ENCODE measurements around the gene LEO1. TPM values are rescaled to one million over a fixed set of nuclear protein-coding genes. Genes with fewer than 3 reads are reported as not detected.

The LEO1 gene
- total and polyA plus RNA-seq, 4 donors, result 11.3 to 23.3 (median 13.9) TPM

DNA sequence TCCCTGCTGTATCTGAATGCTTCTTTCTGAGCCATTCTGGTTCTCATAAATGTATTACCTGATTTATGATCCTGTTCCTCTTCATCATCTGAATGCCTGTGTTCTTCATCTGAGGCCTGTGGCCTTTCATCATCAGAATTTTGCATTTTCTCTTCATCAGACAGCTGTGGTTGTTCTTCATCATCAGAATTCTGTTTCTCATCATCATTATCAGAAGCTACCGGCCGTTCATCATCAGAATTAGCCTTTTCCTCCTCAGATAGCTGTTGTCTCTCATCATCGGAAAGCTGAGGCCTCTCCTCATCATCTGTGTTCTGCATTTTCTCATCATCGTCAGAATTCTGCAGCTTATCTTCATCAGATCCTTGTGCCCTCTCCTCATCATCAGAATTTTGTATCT, 5.9 kb downstream of the LEO1 start:
- Histone ChIP-seq H3K9ac (ENCODE audit: low read depth in 1 of 2, low read length in 2 of 2) (no peak overlapping the region), H3K27ac (ENCODE audit: low read depth in 1 of 2, low read length in 2 of 2) (no peak overlapping the region), H3K9me3 (ENCODE audit: control insufficient read depth in 4 of 4, low read length in 3 of 4) (no peaks in the 10 kb centered on the region), H3K4me3 (ENCODE audit: low read depth in 1 of 3, low read length in 3 of 3) (no peak overlapping the region), H3K4me1 (ENCODE audit: control insufficient read depth in 4 of 4, insufficient read depth in 4 of 4, low read length in 3 of 4) (peaks cover 3 to 12% (median 10%) of the 10 kb centered on the region in 4 donors), H3K27me3 (ENCODE audit: control insufficient read depth in 4 of 4, insufficient read depth in 4 of 4, low read length in 3 of 4) (no peaks in the 10 kb centered on the region), H3K36me3 (ENCODE audit: control insufficient read depth in 4 of 4, insufficient read depth in 3 of 4, low read depth in 1 of 4, low read length in 3 of 4) (peaks cover 6 to 16% (median 7%) of the 10 kb centered on the region in 4 donors)
- TF ChIP-seq, protein P1, sequence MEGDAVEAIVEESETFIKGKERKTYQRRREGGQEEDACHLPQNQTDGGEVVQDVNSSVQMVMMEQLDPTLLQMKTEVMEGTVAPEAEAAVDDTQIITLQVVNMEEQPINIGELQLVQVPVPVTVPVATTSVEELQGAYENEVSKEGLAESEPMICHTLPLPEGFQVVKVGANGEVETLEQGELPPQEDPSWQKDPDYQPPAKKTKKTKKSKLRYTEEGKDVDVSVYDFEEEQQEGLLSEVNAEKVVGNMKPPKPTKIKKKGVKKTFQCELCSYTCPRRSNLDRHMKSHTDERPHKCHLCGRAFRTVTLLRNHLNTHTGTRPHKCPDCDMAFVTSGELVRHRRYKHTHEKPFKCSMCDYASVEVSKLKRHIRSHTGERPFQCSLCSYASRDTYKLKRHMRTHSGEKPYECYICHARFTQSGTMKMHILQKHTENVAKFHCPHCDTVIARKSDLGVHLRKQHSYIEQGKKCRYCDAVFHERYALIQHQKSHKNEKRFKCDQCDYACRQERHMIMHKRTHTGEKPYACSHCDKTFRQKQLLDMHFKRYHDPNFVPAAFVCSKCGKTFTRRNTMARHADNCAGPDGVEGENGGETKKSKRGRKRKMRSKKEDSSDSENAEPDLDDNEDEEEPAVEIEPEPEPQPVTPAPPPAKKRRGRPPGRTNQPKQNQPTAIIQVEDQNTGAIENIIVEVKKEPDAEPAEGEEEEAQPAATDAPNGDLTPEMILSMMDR (IDR thresholded peaks at IDR 0.05; ENCODE audit: low read depth, low read length, missing input control), result no peak
- TF ChIP-seq, protein P2, sequence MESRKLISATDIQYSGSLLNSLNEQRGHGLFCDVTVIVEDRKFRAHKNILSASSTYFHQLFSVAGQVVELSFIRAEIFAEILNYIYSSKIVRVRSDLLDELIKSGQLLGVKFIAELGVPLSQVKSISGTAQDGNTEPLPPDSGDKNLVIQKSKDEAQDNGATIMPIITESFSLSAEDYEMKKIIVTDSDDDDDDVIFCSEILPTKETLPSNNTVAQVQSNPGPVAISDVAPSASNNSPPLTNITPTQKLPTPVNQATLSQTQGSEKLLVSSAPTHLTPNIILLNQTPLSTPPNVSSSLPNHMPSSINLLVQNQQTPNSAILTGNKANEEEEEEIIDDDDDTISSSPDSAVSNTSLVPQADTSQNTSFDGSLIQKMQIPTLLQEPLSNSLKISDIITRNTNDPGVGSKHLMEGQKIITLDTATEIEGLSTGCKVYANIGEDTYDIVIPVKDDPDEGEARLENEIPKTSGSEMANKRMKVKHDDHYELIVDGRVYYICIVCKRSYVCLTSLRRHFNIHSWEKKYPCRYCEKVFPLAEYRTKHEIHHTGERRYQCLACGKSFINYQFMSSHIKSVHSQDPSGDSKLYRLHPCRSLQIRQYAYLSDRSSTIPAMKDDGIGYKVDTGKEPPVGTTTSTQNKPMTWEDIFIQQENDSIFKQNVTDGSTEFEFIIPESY (IDR thresholded peaks at IDR 0.05), result no peak
- TF ChIP-seq, protein P3, sequence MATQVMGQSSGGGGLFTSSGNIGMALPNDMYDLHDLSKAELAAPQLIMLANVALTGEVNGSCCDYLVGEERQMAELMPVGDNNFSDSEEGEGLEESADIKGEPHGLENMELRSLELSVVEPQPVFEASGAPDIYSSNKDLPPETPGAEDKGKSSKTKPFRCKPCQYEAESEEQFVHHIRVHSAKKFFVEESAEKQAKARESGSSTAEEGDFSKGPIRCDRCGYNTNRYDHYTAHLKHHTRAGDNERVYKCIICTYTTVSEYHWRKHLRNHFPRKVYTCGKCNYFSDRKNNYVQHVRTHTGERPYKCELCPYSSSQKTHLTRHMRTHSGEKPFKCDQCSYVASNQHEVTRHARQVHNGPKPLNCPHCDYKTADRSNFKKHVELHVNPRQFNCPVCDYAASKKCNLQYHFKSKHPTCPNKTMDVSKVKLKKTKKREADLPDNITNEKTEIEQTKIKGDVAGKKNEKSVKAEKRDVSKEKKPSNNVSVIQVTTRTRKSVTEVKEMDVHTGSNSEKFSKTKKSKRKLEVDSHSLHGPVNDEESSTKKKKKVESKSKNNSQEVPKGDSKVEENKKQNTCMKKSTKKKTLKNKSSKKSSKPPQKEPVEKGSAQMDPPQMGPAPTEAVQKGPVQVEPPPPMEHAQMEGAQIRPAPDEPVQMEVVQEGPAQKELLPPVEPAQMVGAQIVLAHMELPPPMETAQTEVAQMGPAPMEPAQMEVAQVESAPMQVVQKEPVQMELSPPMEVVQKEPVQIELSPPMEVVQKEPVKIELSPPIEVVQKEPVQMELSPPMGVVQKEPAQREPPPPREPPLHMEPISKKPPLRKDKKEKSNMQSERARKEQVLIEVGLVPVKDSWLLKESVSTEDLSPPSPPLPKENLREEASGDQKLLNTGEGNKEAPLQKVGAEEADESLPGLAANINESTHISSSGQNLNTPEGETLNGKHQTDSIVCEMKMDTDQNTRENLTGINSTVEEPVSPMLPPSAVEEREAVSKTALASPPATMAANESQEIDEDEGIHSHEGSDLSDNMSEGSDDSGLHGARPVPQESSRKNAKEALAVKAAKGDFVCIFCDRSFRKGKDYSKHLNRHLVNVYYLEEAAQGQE (IDR thresholded peaks at IDR 0.05), result no peak
- TF ChIP-seq FOXA2 (IDR thresholded peaks at IDR 0.05), result no peak
- no peak for TF ChIP-seq NR2F2 (IDR thresholded peaks at IDR 0.05)
- TF ChIP-seq HNF4G (IDR thresholded peaks at IDR 0.05), result no peak
- no peak for TF ChIP-seq RXRA (IDR thresholded peaks at IDR 0.05)
- TF ChIP-seq MAX (IDR thresholded peaks at IDR 0.05), result no peak
- TF ChIP-seq ATF3 (IDR thresholded peaks at IDR 0.05), result no peak
- no peak for TF ChIP-seq HNF4A (conservative IDR thresholded peaks at IDR 0.05)
- no peak for TF ChIP-seq SP1 (IDR thresholded peaks at IDR 0.05)
- no peak for TF ChIP-seq YY1 (IDR thresholded peaks at IDR 0.05)
- no peak for TF ChIP-seq TAF1 (conservative IDR thresholded peaks at IDR 0.05)
- TF ChIP-seq FOXA1 (IDR thresholded peaks at IDR 0.05), result no peak
- TF ChIP-seq JUND (IDR thresholded peaks at IDR 0.05), result no peak
- no peak for TF ChIP-seq GABPA (IDR thresholded peaks at IDR 0.05 in 1 of 2, conservative IDR thresholded peaks at IDR 0.05 in 1 of 2)
- no peak for TF ChIP-seq EGR1 (IDR thresholded peaks at IDR 0.05; ENCODE audit: low read depth in 2 of 2)
- TF ChIP-seq RAD21 (IDR thresholded peaks at IDR 0.05), result no peak
- DNase-seq (ENCODE audit: low spot score), result no peak
- 92% methylated on average over 4 of the region's 4 CpGs for WGBS

Data from liver (tissue), 9 donors.